Gastrocnemius medialis (tissue), 4 donors: ENCODE data around the gene TNFRSF21.

Source experiments
- CTCF ChIP-seq, 5 experiments: fragments of 450-650 bp in 3 of 5; fragments of 200-600 bp in 2 of 5; sonication (generic) in 2 of 5; IDR thresholded peaks in 4 of 5; conservative IDR thresholded peaks in 1 of 5; 1 replicate in 4 of 5; 2 replicates in 1 of 5; pipeline ENCODE4 v1.5.1; 2016 to 2019; ENCODE audit warnings: antibody characterized with exemption in 5 of 5, mild to moderate bottlenecking in 3 of 5, moderate library complexity in 3 of 5
- POLR2A ChIP-seq, 2 donors: fragments of 450-650 bp; IDR thresholded peaks; one replicate each; pipeline ENCODE4 v1.6.1; 2017; ENCODE audit warnings: antibody characterized with exemption in 2 of 2, mild to moderate bottlenecking in 2 of 2, moderate library complexity in 2 of 2

- no peak for TF ChIP-seq POLR2A (IDR thresholded peaks at IDR 0.05)
- no peak for TF ChIP-seq CTCF (IDR thresholded peaks at IDR 0.05 in 4 of 5, conservative IDR thresholded peaks at IDR 0.05 in 1 of 5)
These were observed 58.3 kb downstream of the TNFRSF21 start for GRCh38 chr6:47251396-47251795.
